HG02571 (cell line): Measurements from ENCODE around the gene HBQ1.
"Not testable (repeated sequence)": the region's sequence is repeated elsewhere in the genome, so short reads cannot be mapped to it uniquely, and the experiment has no call there.

Experiments
- ATAC-seq: cut with Tn5 transposase; IDR thresholded peaks from one replicate; pipeline ENCODE4 v1.9.1; 2021; ENCODE audit warnings: mild to moderate bottlenecking, moderate library complexity; ENCODE audit not compliant: unreplicated experiment

The HBQ1 gene

GRCh38 chr16:175011-175949, 5.0 kb upstream of the HBQ1 start:
- ATAC-seq: no peak

- ATAC-seq: not testable (repeated sequence)
These were observed 4.3 kb upstream of the HBQ1 start for GRCh38 chr16:176006-176405.

GRCh38 chr16:176477-177382, 3.5 kb upstream of the HBQ1 start, which contains the start of gene HBA1:
HBA1 (plus strand) TSS chr16:176680; CDS start chr16:176717, 37 bp downstream.
- ATAC-seq: not testable (repeated sequence)

- no peak for ATAC-seq
These were observed 2.9 kb upstream of the HBQ1 start for GRCh38 chr16:177394-177822.

- ATAC-seq: no peak
These were observed 2.1 kb upstream of the HBQ1 start for GRCh38 chr16:177981-178667.

GRCh38 chr16:178668-179015, 1.6 kb upstream of the HBQ1 start:
- no peak for ATAC-seq

- ATAC-seq: no peak
These were observed 807 bp upstream of the HBQ1 start for GRCh38 chr16:179211-180092.

GRCh38 chr16:180681-181564, 664 bp downstream of the HBQ1 start:
- ATAC-seq: no peak

GRCh38 chr16:181565-182021, 1.3 kb downstream of the HBQ1 start:
- ATAC-seq: no peak

GRCh38 chr16:183005-183404, 2.7 kb downstream of the HBQ1 start:
- ATAC-seq: no peak

GRCh38 chr16:185213-185612, 5.0 kb downstream of the HBQ1 start:
- ATAC-seq: no peak

- no peak for ATAC-seq
These were observed 5.4 kb downstream of the HBQ1 start for GRCh38 chr16:185691-186090.

- ATAC-seq: no peak
These were observed 7.1 kb downstream of the HBQ1 start for GRCh38 chr16:187330-187729.

- ATAC-seq: no peak
These were observed 8.4 kb downstream of the HBQ1 start for GRCh38 chr16:188674-189073.

GRCh38 chr16:189604-190186, 9.4 kb downstream of the HBQ1 start:
- ATAC-seq: no peak

GRCh38 chr16:191831-192230, 11.6 kb downstream of the HBQ1 start:
- ATAC-seq: no peak

- no peak for ATAC-seq
These were observed 12.4 kb downstream of the HBQ1 start for GRCh38 chr16:192686-193085.

GRCh38 chr16:193441-193840, 13.2 kb downstream of the HBQ1 start:
- ATAC-seq: no peak

GRCh38 chr16:194516-194915, 14.3 kb downstream of the HBQ1 start:
- no peak for ATAC-seq
